ENCODE measurements around the gene IBSP. TPM values are rescaled to one million over a fixed set of nuclear protein-coding genes. Genes with fewer than 3 reads are reported as not detected.

IBSP gene
- total RNA-seq, 1 experiment from 2014 or later: not detected

- ChIA-PET CTCF (no interaction called here), POLR2A (no interaction called here)
- Histone ChIP-seq H3K36me3 (ENCODE audit: control insufficient read depth, insufficient read depth, low read length) (no peaks in the 10 kb centered on the region), H3K4me3 (ENCODE audit: low read depth, low read length) (no peak overlapping the region), H3K27me3 (replicated peaks; ENCODE audit: control insufficient read depth, insufficient read depth, low read length) (no peaks in the 10 kb centered on the region), H3K4me1 (peaks cover 6% of the 10 kb centered on the region), H3K9me3 (no peaks in the 10 kb centered on the region)
- intact Hi-C loops (cut with micrococcal nuclease; ENCODE audit: unreplicated experiment): no loop called here
- no TSS peak for BruUV-seq (replicated peaks)
- TF ChIP-seq, protein P1, sequence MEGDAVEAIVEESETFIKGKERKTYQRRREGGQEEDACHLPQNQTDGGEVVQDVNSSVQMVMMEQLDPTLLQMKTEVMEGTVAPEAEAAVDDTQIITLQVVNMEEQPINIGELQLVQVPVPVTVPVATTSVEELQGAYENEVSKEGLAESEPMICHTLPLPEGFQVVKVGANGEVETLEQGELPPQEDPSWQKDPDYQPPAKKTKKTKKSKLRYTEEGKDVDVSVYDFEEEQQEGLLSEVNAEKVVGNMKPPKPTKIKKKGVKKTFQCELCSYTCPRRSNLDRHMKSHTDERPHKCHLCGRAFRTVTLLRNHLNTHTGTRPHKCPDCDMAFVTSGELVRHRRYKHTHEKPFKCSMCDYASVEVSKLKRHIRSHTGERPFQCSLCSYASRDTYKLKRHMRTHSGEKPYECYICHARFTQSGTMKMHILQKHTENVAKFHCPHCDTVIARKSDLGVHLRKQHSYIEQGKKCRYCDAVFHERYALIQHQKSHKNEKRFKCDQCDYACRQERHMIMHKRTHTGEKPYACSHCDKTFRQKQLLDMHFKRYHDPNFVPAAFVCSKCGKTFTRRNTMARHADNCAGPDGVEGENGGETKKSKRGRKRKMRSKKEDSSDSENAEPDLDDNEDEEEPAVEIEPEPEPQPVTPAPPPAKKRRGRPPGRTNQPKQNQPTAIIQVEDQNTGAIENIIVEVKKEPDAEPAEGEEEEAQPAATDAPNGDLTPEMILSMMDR (IDR thresholded peaks at IDR 0.05; ENCODE audit: insufficient read depth in 1 of 2, low read depth in 1 of 2, low read length in 1 of 2, severe bottlenecking in 1 of 2, unreplicated experiment in 1 of 2): no peak
- no peaks in the 10 kb centered on the region for H3K36me3 Mint-ChIP-seq (ENCODE audit: insufficient read depth, unreplicated experiment)
- no peaks in the 10 kb centered on the region for H3K9me3 Mint-ChIP-seq (ENCODE audit: unreplicated experiment)
- H3K27me3 Mint-ChIP-seq (ENCODE audit: insufficient read depth, unreplicated experiment): peaks cover 17% of the 10 kb centered on the region
- no peak for DNase-seq
- H3K27ac Mint-ChIP-seq (ENCODE audit: unreplicated experiment): no peak overlapping the region
- no peak overlapping the region for H3K4me3 Mint-ChIP-seq (ENCODE audit: unreplicated experiment)
- peaks cover 8% of the 10 kb centered on the region for H3K4me1 Mint-ChIP-seq (ENCODE audit: low read depth, unreplicated experiment)
These were observed 45.1 kb downstream of the IBSP start for GRCh38 chr4:87844452-87844851.

- Mint-ChIP-seq H3K27me3 (ENCODE audit: insufficient read depth, unreplicated experiment) (peaks cover 13% of the 10 kb centered on the region), H3K4me1 (ENCODE audit: low read depth, unreplicated experiment) (peaks cover 16% of the 10 kb centered on the region)
- no TSS peak for BruUV-seq (replicated peaks)
These were observed 46.9 kb downstream of the IBSP start for GRCh38 chr4:87846226-87846625.

DNA sequence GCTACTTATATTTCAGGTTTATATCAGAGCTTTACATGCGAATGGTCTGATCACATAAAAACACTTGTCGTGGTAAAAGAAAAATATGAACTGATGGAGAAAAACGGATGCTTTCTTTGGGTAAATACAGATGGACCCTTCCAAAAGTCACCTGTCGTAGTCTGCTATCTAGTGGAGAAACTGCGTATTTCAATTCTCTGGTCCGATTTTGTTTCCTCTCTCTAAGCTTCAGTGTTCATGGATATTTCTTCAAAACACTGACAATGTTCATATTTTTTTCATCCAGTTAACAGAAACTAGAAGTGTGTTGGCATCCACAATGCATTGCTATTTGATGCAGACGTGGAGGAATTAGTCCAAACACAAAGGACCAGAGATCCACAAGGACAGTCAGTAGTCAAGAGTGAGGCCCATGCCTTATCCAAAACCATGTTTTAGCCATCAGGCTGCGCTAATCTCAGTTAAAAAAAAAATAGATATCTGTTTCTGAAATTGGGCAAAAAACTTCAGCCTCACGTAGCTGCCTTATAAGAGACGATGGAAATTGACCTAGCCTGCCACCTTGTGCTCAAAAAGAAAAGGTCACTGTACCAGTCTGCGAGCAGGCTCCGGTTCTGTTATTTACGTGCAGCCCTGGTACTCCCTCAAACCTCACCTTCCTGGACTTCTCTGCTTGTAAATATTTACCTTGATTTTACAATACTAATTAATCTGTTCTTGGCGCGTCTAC lies 49.4 kb downstream of the IBSP start:
- peaks cover 12% of the 10 kb centered on the region for H3K4me1 ChIP-seq
- Mint-ChIP-seq H3K27ac (ENCODE audit: unreplicated experiment) (no peak overlapping the region), H3K27me3 (ENCODE audit: insufficient read depth, unreplicated experiment) (peaks cover 10% of the 10 kb centered on the region), H3K4me3 (ENCODE audit: unreplicated experiment) (no peak overlapping the region), H3K4me1 (ENCODE audit: low read depth, unreplicated experiment) (peaks cover 23% of the 10 kb centered on the region), H3K9me3 (ENCODE audit: unreplicated experiment) (no peaks in the 10 kb centered on the region), H3K36me3 (ENCODE audit: insufficient read depth, unreplicated experiment) (no peaks in the 10 kb centered on the region)
- no TSS peak for BruUV-seq (replicated peaks)
- no peaks in the 10 kb centered on the region for H3K36me3 ChIP-seq (ENCODE audit: control insufficient read depth, insufficient read depth, low read length)
- POLR2A ChIA-PET: no interaction called here
- CTCF ChIA-PET: interaction anchor here (0.6 to 2.1 kb wide), 9 partner anchors 9 to 665 kb away, joined by 3 to 11 read pairs (median 5); no protein-coding TSS in a partner anchor
- DNase-seq: peak in 1 of 2 experiments; percentile 50
- no peak overlapping the region for H3K4me3 ChIP-seq (ENCODE audit: low read depth, low read length)
- TF ChIP-seq, protein P1 (IDR thresholded peaks at IDR 0.05; ENCODE audit: insufficient read depth in 1 of 2, low read depth in 1 of 2, low read length in 1 of 2, severe bottlenecking in 1 of 2, unreplicated experiment in 1 of 2): peak; percentile 49 to 72
- intact Hi-C loops (cut with micrococcal nuclease; ENCODE audit: unreplicated experiment): loop anchor here (1.0 to 5.0 kb wide), 5 partner anchors 169 to 669 kb away; no protein-coding TSS in a partner anchor
- H3K9me3 ChIP-seq: no peaks in the 10 kb centered on the region
- H3K27me3 ChIP-seq (replicated peaks; ENCODE audit: control insufficient read depth, insufficient read depth, low read length): no peaks in the 10 kb centered on the region

More at GRCh38 chr4:87846226-87846625, 46.9 kb downstream of the IBSP start:
- POLR2A ChIA-PET: no interaction called here
- Histone ChIP-seq H3K36me3 (ENCODE audit: control insufficient read depth, insufficient read depth, low read length) (no peaks in the 10 kb centered on the region), H3K27me3 (replicated peaks; ENCODE audit: control insufficient read depth, insufficient read depth, low read length) (no peaks in the 10 kb centered on the region), H3K9me3 (no peaks in the 10 kb centered on the region), H3K4me1 (peaks cover 12% of the 10 kb centered on the region), H3K4me3 (ENCODE audit: low read depth, low read length) (no peak overlapping the region)
- no peaks in the 10 kb centered on the region for H3K36me3 Mint-ChIP-seq (ENCODE audit: insufficient read depth, unreplicated experiment)
- H3K4me3 Mint-ChIP-seq (ENCODE audit: unreplicated experiment): no peak overlapping the region
- CTCF ChIA-PET: no interaction called here
- intact Hi-C loops (cut with micrococcal nuclease; ENCODE audit: unreplicated experiment): loop anchor here (5.0 kb wide), 2 partner anchors 494 to 671 kb away; no protein-coding TSS in a partner anchor
- DNase-seq: no peak
- H3K9me3 Mint-ChIP-seq (ENCODE audit: unreplicated experiment): no peaks in the 10 kb centered on the region
- TF ChIP-seq, protein P1 (IDR thresholded peaks at IDR 0.05; ENCODE audit: insufficient read depth in 1 of 2, low read depth in 1 of 2, low read length in 1 of 2, severe bottlenecking in 1 of 2, unreplicated experiment in 1 of 2): no peak
- H3K27ac Mint-ChIP-seq (ENCODE audit: unreplicated experiment): no peak overlapping the region

Data from Caco-2 (cell line).